Uterus (tissue), 2 donors: ENCODE data around the gene MLIP.

Experiments
- POLR2A ChIP-seq, 2 donors: fragments of 450-650 bp; IDR thresholded peaks; one replicate each; pipeline ENCODE4 v1.6.1; 2016; ENCODE audit warnings: antibody characterized with exemption in 2 of 2, mild to moderate bottlenecking in 1 of 2, moderate library complexity in 1 of 2
- TF ChIP-seq, protein P1 (sequence below), 4 experiments: fragments of 200-600 bp in 2 of 4; fragments of 450-650 bp in 2 of 4; sonication (generic) in 2 of 4; IDR thresholded peaks; one replicate each; pipeline ENCODE4 v1.5.1; 2016 to 2019; ENCODE audit warnings: antibody characterized with exemption in 4 of 4, mild to moderate bottlenecking in 2 of 4, moderate library complexity in 1 of 4

DNA sequence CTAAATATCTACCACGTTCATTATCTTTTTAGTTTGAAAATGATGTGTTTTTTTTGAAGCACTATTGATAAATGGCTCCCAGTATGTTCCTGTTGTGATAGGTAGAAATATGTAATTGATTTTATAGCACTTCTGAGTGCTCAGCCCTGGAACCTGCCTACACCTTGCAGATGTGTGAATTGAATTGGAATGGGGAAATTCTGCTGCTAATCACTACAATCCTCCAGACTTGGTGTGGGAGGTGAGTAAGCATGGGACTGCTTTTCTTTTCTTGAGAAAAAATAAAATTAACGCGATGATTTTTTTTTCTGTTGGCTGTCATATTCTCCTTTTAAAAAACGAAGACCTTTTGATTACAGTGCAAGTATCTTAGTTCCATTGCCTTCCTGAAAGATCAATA, 37.1 kb upstream of the MLIP start:
- no peak for TF ChIP-seq POLR2A (IDR thresholded peaks at IDR 0.05)
- TF ChIP-seq, protein P1, sequence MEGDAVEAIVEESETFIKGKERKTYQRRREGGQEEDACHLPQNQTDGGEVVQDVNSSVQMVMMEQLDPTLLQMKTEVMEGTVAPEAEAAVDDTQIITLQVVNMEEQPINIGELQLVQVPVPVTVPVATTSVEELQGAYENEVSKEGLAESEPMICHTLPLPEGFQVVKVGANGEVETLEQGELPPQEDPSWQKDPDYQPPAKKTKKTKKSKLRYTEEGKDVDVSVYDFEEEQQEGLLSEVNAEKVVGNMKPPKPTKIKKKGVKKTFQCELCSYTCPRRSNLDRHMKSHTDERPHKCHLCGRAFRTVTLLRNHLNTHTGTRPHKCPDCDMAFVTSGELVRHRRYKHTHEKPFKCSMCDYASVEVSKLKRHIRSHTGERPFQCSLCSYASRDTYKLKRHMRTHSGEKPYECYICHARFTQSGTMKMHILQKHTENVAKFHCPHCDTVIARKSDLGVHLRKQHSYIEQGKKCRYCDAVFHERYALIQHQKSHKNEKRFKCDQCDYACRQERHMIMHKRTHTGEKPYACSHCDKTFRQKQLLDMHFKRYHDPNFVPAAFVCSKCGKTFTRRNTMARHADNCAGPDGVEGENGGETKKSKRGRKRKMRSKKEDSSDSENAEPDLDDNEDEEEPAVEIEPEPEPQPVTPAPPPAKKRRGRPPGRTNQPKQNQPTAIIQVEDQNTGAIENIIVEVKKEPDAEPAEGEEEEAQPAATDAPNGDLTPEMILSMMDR (IDR thresholded peaks at IDR 0.05) = no peak
